Tibial nerve (tissue), 4 donors: ENCODE results near the gene NCAM1.

Experiments
- EP300 ChIP-seq, 2 donors: sonication (generic); formaldehyde crosslinking; IDR thresholded peaks; one replicate each; pipeline ENCODE4 v1.6.1; 2017; ENCODE audit warnings: antibody characterized with exemption in 2 of 2, mild to moderate bottlenecking in 1 of 2
- POLR2A ChIP-seq, 2 donors: fragments of 450-650 bp; IDR thresholded peaks; one replicate each; pipeline ENCODE4 v1.6.1; 2017; ENCODE audit warnings: antibody characterized with exemption in 2 of 2, mild to moderate bottlenecking in 2 of 2, moderate library complexity in 2 of 2
- TF ChIP-seq, protein P1 (sequence below), 5 experiments: fragments of 200-600 bp in 3 of 5; fragments of 450-650 bp in 2 of 5; sonication (generic) in 3 of 5; IDR thresholded peaks; one replicate each; pipeline ENCODE4 v1.5.1; 2016 to 2019; ENCODE audit warnings: antibody characterized with exemption in 5 of 5, mild to moderate bottlenecking in 3 of 5, moderate library complexity in 2 of 5

DNA sequence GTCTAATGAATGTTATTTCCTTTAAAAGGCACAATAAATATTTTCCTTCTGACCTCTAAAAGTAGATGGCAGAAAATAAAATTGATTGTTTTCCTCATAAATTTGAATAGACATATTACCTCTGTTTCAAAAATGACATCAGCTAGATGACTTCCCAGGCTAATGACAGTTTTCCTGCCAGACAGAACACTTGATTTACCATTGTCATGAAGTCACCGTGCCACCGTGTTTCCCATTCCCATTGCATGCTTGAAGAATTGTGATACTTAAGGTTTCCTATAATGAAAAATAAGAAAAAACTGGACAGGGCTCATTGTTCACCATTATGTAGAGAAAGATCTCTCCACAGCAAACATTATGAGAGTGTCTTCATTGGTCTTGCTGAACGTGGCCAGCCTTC, 151.1 kb downstream of the NCAM1 start:
- TF ChIP-seq, protein P1, sequence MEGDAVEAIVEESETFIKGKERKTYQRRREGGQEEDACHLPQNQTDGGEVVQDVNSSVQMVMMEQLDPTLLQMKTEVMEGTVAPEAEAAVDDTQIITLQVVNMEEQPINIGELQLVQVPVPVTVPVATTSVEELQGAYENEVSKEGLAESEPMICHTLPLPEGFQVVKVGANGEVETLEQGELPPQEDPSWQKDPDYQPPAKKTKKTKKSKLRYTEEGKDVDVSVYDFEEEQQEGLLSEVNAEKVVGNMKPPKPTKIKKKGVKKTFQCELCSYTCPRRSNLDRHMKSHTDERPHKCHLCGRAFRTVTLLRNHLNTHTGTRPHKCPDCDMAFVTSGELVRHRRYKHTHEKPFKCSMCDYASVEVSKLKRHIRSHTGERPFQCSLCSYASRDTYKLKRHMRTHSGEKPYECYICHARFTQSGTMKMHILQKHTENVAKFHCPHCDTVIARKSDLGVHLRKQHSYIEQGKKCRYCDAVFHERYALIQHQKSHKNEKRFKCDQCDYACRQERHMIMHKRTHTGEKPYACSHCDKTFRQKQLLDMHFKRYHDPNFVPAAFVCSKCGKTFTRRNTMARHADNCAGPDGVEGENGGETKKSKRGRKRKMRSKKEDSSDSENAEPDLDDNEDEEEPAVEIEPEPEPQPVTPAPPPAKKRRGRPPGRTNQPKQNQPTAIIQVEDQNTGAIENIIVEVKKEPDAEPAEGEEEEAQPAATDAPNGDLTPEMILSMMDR (IDR thresholded peaks at IDR 0.05) = no peak
- no peak for TF ChIP-seq POLR2A (IDR thresholded peaks at IDR 0.05)
- no peak for TF ChIP-seq EP300 (IDR thresholded peaks at IDR 0.05)
